ENCODE measurements around the gene ATP8B1. TPM values are rescaled to one million over a fixed set of nuclear protein-coding genes. Genes with fewer than 3 reads are reported as not detected.

Gene ATP8B1
- total RNA-seq, 1 donor: 46.7 TPM

DNA sequence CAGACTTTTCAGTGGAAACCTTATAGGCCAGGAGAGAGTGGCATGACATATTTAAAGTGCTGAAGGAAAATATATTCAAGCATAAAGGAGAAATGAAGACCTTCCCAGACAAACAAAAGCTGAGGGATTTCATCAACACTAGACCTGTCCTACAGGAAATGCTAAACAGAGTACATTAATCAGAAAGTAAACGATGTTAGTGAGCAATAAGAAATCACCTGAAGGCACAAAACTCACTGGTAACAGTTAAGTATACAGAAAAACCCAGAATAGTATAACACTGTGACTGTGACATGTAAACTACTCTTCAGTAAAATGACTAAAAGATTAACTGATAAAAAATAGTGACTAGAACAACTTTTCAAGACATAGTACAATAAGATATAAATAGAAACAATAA, 87.4 kb downstream of the ATP8B1 start:
- no peak overlapping the region for H2AFZ ChIP-seq (ENCODE audit: low read length)
- H3K4me2 ChIP-seq (ENCODE audit: insufficient read depth, low read length): no peak overlapping the region
- DNase-seq (ENCODE audit: insufficient read length, low spot score, missing footprints): no peak
- no peak overlapping the region for H3K27ac ChIP-seq (ENCODE audit: low read depth, low read length)
- peaks cover 34% of the 10 kb centered on the region for H4K20me1 ChIP-seq (ENCODE audit: insufficient read depth, low read length)
- no peak overlapping the region for H3K4me3 ChIP-seq (ENCODE audit: insufficient read depth, low read length)
- H3K4me1 ChIP-seq (ENCODE audit: insufficient read depth, low read length): peaks cover 8% of the 10 kb centered on the region
- TF ChIP-seq, protein P1, sequence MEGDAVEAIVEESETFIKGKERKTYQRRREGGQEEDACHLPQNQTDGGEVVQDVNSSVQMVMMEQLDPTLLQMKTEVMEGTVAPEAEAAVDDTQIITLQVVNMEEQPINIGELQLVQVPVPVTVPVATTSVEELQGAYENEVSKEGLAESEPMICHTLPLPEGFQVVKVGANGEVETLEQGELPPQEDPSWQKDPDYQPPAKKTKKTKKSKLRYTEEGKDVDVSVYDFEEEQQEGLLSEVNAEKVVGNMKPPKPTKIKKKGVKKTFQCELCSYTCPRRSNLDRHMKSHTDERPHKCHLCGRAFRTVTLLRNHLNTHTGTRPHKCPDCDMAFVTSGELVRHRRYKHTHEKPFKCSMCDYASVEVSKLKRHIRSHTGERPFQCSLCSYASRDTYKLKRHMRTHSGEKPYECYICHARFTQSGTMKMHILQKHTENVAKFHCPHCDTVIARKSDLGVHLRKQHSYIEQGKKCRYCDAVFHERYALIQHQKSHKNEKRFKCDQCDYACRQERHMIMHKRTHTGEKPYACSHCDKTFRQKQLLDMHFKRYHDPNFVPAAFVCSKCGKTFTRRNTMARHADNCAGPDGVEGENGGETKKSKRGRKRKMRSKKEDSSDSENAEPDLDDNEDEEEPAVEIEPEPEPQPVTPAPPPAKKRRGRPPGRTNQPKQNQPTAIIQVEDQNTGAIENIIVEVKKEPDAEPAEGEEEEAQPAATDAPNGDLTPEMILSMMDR (IDR thresholded peaks at IDR 0.05; ENCODE audit: extremely low read depth, low read depth, low read length): no peak
- peaks cover 88% of the 10 kb centered on the region for H3K79me2 ChIP-seq (ENCODE audit: insufficient read depth, low read length)
- no peaks in the 10 kb centered on the region for H3K27me3 ChIP-seq (ENCODE audit: insufficient read depth, low read length)
- no peaks in the 10 kb centered on the region for H3K9me3 ChIP-seq (ENCODE audit: low read depth, low read length)
- peaks cover 11% of the 10 kb centered on the region for H3K36me3 ChIP-seq (ENCODE audit: insufficient read depth, low read length)

DNA sequence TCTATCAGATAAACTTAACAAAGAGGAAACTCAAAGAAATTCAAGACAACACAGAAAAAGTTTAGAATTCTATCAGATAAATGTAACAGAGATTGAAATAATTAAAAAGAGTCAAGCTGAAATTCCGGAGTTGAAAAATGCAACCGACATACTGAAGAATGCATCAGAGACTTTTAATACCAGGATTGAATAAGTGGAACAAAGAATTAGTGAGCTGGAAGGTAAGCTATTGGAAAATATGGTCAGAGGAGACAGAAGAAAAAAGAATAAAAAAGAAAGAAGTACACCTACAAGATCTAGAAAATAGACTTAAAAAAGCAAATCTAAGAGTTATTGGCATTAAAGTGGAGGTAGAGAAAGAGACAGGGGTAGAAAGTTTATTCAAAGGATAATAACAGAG, 88.0 kb downstream of the ATP8B1 start:
- no peak overlapping the region for H3K4me2 ChIP-seq (ENCODE audit: insufficient read depth, low read length)
- TF ChIP-seq, protein P1 (IDR thresholded peaks at IDR 0.05; ENCODE audit: extremely low read depth, low read depth, low read length): no peak
- H3K9me3 ChIP-seq (ENCODE audit: low read depth, low read length): no peaks in the 10 kb centered on the region
- no peak overlapping the region for H3K4me3 ChIP-seq (ENCODE audit: insufficient read depth, low read length)
- peaks cover 39% of the 10 kb centered on the region for H4K20me1 ChIP-seq (ENCODE audit: insufficient read depth, low read length)
- H3K4me1 ChIP-seq (ENCODE audit: insufficient read depth, low read length): peaks cover 8% of the 10 kb centered on the region
- DNase-seq (ENCODE audit: insufficient read length, low spot score, missing footprints): no peak
- H3K27me3 ChIP-seq (ENCODE audit: insufficient read depth, low read length): no peaks in the 10 kb centered on the region
- no peak overlapping the region for H2AFZ ChIP-seq (ENCODE audit: low read length)
- no peak overlapping the region for H3K27ac ChIP-seq (ENCODE audit: low read depth, low read length)
- H3K79me2 ChIP-seq (ENCODE audit: insufficient read depth, low read length): peaks cover 94% of the 10 kb centered on the region
- peaks cover 15% of the 10 kb centered on the region for H3K36me3 ChIP-seq (ENCODE audit: insufficient read depth, low read length)

DNA sequence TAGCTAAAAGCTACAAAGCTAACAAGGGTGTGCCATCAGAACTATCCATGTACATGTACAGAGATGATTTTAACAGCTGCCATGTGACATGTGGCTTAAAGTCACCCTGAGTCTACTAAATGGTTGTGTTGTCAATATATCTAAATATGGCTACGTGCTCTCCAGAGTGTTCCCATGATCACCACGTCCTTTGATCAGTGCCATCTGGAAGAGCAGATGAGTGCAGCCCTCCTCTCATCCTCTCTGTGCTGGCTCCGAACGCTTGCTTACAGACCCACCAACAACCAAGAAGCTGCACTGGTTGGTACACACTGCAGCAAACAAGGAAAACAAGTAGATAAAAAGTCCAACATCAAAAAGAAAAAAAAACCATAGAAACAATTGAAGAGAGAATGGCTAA, 92.9 kb downstream of the ATP8B1 start:
- no peaks in the 10 kb centered on the region for H3K9me3 ChIP-seq (ENCODE audit: low read depth, low read length)
- DNase-seq (ENCODE audit: insufficient read length, low spot score, missing footprints): no peak
- H3K4me1 ChIP-seq (ENCODE audit: insufficient read depth, low read length): peaks cover 8% of the 10 kb centered on the region
- peaks cover 96% of the 10 kb centered on the region for H3K79me2 ChIP-seq (ENCODE audit: insufficient read depth, low read length)
- no peak overlapping the region for H2AFZ ChIP-seq (ENCODE audit: low read length)
- H3K4me2 ChIP-seq (ENCODE audit: insufficient read depth, low read length): no peak overlapping the region
- no peak overlapping the region for H3K27ac ChIP-seq (ENCODE audit: low read depth, low read length)
- no peak overlapping the region for H3K4me3 ChIP-seq (ENCODE audit: insufficient read depth, low read length)
- peaks cover 40% of the 10 kb centered on the region for H4K20me1 ChIP-seq (ENCODE audit: insufficient read depth, low read length)
- peaks cover 26% of the 10 kb centered on the region for H3K36me3 ChIP-seq (ENCODE audit: insufficient read depth, low read length)
- TF ChIP-seq, protein P1 (IDR thresholded peaks at IDR 0.05; ENCODE audit: extremely low read depth, low read depth, low read length): no peak
- no peaks in the 10 kb centered on the region for H3K27me3 ChIP-seq (ENCODE audit: insufficient read depth, low read length)

DNA sequence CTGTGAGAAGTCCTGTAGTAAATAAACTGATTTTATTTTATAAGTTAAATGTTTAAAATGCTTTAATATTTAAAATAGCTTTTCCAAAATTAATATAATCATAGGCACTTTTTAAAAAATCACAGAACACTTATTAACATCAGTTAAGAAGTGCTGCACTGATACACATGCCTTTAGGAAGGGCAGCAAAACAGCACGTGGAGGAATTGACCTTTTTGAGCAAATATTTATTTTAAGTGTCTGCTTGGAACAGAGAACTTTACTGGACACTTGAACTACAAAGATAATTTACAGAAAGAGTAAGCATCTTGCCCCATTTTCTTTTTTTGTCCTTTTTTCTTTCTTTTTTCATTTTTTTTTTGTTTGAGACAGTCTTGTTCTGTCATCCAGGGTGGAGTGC, 93.8 kb downstream of the ATP8B1 start:
- no peak for DNase-seq (ENCODE audit: insufficient read length, low spot score, missing footprints)
- TF ChIP-seq, protein P1 (IDR thresholded peaks at IDR 0.05; ENCODE audit: extremely low read depth, low read depth, low read length): no peak
- peaks cover 96% of the 10 kb centered on the region for H3K79me2 ChIP-seq (ENCODE audit: insufficient read depth, low read length)
- no peak overlapping the region for H3K4me2 ChIP-seq (ENCODE audit: insufficient read depth, low read length)
- H3K4me3 ChIP-seq (ENCODE audit: insufficient read depth, low read length): no peak overlapping the region
- no peaks in the 10 kb centered on the region for H3K27me3 ChIP-seq (ENCODE audit: insufficient read depth, low read length)
- peaks cover 8% of the 10 kb centered on the region for H3K4me1 ChIP-seq (ENCODE audit: insufficient read depth, low read length)
- no peak overlapping the region for H3K27ac ChIP-seq (ENCODE audit: low read depth, low read length)
- no peak overlapping the region for H2AFZ ChIP-seq (ENCODE audit: low read length)
- no peaks in the 10 kb centered on the region for H3K9me3 ChIP-seq (ENCODE audit: low read depth, low read length)
- H3K36me3 ChIP-seq (ENCODE audit: insufficient read depth, low read length): peaks cover 28% of the 10 kb centered on the region
- H4K20me1 ChIP-seq (ENCODE audit: insufficient read depth, low read length): peaks cover 36% of the 10 kb centered on the region
